Adipose tissue (tissue), 3 donors: Measurements from ENCODE around the gene STK38. TPM values are rescaled to one million over a fixed set of nuclear protein-coding genes. Genes with fewer than 3 reads are reported as not detected.
A peak's percentile ranks its signal among the peaks of the same experiment; 100 is the strongest.
"Not testable (repeated sequence)": the region's sequence is repeated elsewhere in the genome, so short reads cannot be mapped to it uniquely, and the experiment has no call there.

Experiments used
- H3K27ac ChIP-seq: one replicate; pipeline ENCODE4 v1.5.1; 2013; ENCODE audit warnings: low read depth, low read length
- whole genome bisulfite sequencing, 3 donors: extraction: QIAGEN DNeasy Blood & Tissue Kit; methylation state at CpG; one replicate each; pipeline ENCODE4 v1.1.7; 2013; 5-methylcytosine and 5-hydroxymethylcytosine counted together
- polyA plus RNA-seq, 3 donors: library from polyadenylated mRNA; stranded (reverse); fragments of 200-250 nt; gene quantifications; one replicate each; pipeline ENCODE4 v1.2.3, GENCODE V29; 2013
- donor health status: healthy with polysubstance abuse.
- donor health status: Bipolar disorder and iron deficiency.
- donor health status: healthy.

STK38 gene
- 10 to 100 TPM in 2 of 3 donors, 1 to 10 TPM in 1; 5.9 to 39.7 (median 13.5) TPM for polyA plus RNA-seq

DNA sequence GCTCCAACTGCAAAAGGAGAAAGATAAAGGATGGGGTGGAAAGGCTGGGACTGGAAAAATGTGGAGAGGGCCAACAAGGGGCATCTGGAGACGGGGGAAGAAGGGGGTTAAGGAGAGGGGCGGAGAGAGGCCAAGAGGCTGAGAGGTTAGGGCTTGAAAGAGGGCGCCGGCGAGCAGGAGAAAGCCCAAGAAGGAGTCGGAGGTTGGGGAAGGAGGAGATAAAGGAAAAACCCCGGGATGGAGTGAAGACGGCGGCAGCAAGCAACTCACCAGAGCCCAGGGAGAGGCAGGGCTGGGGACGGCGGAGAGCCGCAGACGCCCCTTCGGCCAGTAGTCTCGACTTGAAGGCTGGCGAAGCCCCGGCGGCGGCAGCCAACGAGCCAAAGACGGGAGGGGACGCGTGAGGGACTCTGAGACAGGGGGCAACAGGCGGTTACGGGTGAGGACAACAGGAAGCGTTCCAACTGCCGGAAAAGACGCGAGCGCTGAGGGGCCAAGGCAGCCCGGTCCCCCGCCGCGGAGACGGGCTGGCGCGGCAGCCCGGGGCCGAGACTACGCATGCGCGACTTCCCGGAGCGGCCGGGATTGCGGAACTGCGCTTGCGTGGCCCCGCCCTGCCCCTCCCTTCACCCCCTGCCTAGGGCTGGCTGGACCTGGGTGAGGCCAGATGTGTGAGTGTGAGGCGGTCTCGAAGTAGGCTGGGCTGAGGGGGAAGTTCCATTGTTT is at the start of gene STK38:
TSS of gene STK38 (minus strand) at position 560 of the 726 bp plus-strand sequence. CDS start 7,277 bp downstream, outside the sequence.
- 0 to 1% (median 0%) methylated on average over 28 to 51 of the region's 51 CpGs for WGBS, 3 donors

DNA sequence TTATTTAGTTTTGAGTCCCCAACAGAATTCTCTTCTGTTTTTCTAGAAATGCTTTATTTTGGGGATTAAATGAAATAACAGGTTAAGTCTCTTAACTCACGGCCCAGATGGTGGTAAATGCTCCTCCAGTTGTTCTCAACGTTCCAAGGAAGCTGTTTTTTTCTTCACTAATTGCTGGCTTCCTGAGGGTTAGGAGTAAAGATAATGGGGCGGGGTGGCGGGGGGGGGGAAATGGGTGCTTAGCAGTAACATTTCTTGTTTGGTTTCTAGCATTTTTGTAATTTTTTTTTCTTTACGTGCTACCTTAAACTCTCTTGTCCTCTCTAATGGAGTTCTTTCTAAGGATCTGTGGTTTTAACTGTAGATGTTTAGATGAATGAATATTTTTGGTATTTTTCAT is 49.1 kb upstream of the STK38 start:
- no peak overlapping the region for H3K27ac ChIP-seq

More for the DNA sequence above, at the start of gene STK38:
- H3K27ac ChIP-seq: peak within 1 kb of the TSS; percentile 56

DNA sequence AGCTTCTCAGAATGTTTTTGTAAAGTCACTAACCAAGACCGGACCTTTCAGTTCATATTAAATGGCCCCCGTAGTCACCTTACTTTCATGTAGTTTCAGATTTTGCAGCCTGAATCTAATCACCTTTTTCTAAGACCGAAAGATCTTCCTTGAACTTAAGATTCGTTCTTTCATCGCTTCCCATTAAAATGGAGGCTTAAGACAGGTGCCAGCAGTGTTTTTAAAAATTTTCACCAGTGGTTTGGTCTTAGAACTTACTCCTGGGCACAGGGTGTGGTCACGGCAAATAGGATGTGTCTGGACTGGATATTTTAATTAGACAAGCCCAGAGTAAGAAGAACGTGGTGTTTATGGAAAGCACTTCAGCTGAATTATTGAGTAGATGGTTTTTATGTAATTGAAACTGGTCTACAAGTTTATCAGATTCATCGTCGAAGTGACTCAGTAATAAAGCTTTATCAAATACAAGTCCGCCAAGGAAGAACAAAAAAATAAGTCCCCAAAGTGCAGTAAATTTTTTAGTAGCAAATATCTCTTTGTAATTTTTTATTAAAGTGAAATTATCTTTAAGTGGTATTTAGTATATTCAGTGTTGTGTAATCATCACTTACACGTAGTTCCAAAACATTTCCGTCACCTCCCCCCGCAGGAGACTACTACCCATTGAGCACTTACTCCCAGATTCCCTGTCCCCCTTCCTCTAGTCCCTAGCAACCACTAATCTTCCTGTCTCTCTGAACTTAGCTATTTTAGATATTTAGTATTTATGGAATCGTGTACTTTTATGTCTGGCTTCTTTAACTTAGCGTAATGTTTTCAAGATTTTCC is 47.8 kb upstream of the STK38 start:
- 1% methylated on average over 15 of the region's 15 CpGs for WGBS, 3 donors

More for the DNA sequence above, 49.1 kb upstream of the STK38 start:
- WGBS, 3 donors: 1 to 2% (median 1%) methylated on average over 5 of the region's 5 CpGs

DNA sequence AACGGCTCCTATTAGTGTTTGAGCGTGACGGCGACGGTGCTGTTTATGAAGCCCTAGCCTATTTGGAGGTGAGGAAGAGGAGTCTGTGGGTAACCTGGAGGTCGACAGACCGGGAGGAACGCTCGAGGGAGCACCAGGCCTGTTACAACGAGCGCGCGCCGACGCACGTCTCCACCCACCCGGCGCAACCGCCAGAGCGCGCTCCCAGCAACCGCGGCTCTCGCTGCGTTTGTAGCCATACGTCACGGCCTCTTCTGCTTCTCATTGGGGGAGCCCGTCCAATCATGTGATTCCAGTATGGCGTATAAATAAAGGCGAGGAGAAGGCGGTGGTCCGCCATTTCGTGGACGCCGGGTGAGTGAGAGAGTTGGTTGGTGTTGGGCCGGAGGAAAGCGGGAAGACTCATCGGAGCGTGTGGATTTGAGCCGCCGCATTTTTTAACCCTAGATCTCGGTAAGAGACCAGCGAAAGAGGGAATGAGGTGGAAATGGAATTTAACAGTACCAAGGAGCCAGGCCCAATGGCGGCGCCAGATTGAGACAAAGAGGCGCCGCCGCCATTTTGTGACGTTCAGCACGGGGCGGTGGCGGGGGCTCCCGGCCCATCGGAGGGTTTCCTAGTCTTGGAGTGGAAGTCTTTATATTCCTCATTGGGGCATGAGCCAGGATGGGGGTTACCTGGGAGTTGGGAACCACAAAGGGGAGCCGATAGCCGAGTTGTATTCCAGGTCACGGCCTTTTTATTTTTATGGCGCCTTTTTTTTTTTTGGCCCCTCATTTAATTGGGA is 46.9 kb upstream of the STK38 start, which contains the start of gene SRSF3:
TSS of gene SRSF3 (plus strand) at position 334 of the 787 bp plus-strand sequence. CDS start 2,401 bp downstream, outside the sequence.
- 0% methylated on average over 58 of the region's 58 CpGs for WGBS, 3 donors
- H3K27ac ChIP-seq: peak within 1 kb of the TSS; percentile 92

More for the DNA sequence above, 47.8 kb upstream of the STK38 start:
- peak overlapping the region; percentile 92 for H3K27ac ChIP-seq

DNA sequence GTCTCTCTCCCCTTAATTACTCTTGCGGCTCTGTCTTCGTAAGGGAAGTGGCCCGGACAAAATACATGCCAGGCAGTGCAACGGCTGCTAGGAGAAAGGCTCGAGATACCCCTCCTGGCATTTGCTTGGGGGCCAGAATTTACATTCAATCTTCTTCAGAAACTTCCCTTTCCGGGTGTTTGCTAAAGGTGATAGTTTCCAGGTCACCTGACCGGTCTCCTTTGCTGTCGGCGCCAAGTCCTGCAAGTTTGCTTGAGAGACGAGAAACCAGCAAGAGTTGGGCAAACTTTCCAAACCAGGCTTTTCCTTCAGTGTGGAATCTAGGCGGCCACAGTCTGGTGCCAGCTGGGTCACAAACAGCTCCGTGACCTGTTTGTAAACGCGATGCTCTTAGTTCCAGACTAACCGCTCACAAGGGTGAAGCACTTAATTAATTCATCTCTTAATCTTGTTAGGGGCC is 46.3 kb upstream of the STK38 start:
- peak overlapping the region; percentile 79 for H3K27ac ChIP-seq
- 1 to 3% (median 3%) methylated on average over 15 of the region's 15 CpGs for WGBS, 3 donors

DNA sequence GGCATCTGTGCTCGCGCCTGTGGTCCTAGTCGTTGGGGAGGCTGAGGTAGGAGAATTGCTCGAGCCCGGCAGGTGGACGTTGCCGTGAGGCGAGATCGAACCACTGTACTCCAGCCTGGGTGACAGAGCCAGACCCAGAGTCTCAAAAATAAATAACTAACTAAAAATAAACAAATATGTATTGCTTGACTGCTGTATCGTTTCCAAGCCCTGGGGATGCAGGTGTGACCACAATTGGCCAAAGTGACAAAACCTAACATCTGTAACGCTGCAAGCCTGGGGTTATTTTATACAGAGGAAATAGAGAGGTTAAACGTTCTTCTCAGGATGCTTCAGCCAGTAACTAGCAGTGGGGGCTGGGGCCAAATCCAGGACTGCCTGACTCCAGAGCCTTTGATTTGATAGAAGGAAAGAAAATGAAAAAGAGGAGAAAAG is 45.0 kb upstream of the STK38 start:
- 80 to 83% (median 82%) methylated on average over 12 of the region's 12 CpGs for WGBS, 3 donors
- no peak overlapping the region for H3K27ac ChIP-seq

DNA sequence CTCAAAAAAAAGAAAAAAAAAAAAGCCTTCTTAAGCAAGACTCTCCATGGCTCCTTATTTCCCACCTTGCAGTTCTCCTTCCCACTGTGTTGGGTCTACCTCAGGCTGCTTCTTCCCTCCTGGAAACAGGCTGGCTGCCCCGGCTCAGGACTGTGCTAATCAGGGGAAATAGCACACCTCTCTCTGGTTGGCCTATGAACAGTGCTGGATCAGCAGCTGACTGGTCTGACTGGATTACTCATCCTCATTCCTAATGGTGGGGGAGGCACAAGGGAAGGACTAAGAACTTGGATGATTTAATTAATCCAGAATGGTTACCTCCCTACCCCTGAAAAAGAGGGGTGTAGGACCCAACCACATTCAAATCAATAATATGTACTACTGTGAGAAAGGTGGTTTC is 43.0 kb upstream of the STK38 start:
- WGBS, 3 donors: 67 to 81% (median 79%) methylated on average over 1 of the region's 1 CpG

DNA sequence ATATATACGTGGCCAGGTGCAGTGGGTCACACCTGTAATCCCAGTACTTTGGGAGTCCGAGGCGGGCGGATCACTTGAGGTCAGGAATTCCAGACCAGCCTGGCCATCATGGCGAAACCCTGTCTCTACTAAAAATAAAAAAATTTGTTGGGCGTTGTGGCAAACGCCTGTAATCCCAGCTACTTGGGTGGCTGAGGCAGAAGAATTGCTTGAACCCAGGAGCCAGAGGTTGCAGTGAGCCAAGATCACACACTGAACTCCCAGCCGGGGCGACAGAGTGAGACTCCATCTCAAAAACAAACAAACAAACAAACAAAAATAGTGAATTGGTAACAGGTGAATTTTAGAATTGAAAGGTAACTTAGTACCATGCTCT is 41.7 kb upstream of the STK38 start:
- not testable (repeated sequence) for H3K27ac ChIP-seq
- WGBS, 3 donors: 94 to 98% (median 96%) methylated on average over 9 of the region's 9 CpGs

More for the DNA sequence above, 43.0 kb upstream of the STK38 start:
- H3K27ac ChIP-seq: no peak overlapping the region

DNA sequence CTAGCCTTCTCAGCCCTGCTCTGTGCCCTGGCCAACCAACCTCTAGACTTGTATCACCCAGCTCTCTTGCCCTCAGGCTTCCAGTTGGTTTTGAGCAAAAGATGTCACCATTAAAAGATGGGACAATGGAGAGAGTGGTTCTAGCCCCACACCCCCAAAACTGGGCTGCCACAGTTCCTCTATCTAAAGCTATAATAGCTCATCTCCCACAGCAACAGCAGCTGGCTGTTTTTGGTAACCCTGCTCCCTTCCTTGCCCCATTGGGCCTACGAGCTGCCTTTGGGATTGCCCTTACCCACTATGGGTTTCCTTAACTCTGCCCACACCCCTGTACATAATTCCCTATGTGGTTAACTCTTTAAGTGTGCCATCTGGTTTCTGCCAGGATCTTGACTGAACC is 39.3 kb upstream of the STK38 start:
- 76 to 83% (median 76%) methylated on average over 1 of the region's 1 CpG for WGBS, 3 donors

DNA sequence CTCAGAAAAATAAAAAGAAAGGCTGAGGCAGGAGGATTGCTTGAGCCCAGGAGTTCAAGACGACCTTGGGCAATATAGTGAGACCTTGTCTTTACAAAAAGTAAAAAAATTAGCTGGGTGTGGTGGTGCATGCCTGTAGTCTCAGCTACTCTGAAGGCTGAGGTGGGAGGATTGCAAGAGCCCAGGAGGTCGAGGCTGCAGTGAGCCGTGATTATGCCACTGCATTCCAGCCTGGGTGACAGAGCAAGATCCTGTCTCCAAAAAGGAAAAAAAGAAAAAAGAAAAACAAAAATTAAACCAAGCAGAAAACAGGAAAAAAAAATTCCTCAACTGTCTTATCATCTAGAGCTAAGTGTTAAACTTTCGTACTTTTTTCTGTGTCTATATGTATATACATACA is 34.4 kb upstream of the STK38 start:
- WGBS, 3 donors: 84 to 97% (median 86%) methylated on average over 4 of the region's 4 CpGs
- H3K27ac ChIP-seq: no peak overlapping the region

More for the DNA sequence above, 39.3 kb upstream of the STK38 start:
- no peak overlapping the region for H3K27ac ChIP-seq

DNA sequence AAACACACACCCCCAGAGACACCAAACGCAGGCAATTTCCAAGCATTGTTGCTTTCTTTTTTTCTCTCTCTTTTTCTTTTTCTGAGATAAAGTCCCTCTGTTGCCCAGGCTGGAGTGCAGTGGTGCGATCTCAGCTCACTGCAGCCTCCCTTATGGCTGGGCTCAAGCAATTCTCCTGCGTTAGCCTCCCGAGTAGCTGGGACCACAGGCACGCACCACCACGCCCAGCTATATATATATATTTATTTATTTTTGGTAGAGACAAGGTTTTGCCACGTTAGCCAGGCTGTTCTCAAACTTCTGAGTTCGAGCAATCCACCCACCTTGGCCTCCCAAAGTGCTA is 32.9 kb upstream of the STK38 start:
- no peak overlapping the region for H3K27ac ChIP-seq

DNA sequence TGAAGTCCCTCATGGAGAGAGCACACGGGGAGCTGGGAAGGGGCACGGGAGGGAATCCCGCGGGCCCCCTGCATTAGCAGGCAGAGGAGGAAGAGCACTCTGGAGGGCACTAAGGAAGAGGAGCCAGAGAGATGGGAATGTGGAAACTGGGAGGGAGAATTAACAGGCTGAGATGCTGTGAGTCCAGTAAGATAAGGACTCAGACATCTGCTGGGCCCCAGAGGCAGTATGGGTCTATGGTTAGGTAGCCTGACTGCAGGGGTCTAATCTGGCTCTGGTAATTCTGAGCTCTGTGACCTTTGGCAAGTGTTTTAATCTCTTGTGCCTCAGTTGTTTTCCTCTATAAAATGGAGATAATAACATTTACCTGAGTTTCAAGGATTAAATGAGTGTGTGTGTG is 31.2 kb upstream of the STK38 start:
- WGBS, 3 donors: 96 to 100% (median 98%) methylated on average over 4 of the region's 4 CpGs

More for the DNA sequence above, 32.9 kb upstream of the STK38 start:
- WGBS, 3 donors: 81 to 94% (median 82%) methylated on average over 8 of the region's 8 CpGs

DNA sequence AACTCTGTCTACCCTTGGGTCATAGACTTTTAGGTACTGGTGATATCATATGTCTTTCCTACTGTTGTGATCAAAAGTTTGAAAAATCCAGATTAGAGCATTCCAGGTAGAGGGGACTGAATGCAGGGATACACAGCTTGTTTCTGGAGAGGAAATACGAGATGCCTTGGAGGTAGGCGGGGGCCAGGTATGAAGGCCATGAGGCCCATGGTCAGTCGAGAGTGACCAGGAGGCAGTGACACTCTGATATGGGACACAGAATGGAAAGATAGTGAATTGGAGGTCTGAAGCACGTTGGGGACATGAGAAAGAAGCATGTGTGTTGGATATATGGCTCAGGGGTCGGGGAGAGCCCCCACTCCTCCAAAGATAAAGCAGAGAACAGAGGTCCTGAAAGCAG is 30.8 kb upstream of the STK38 start:
- 82 to 98% (median 90%) methylated on average over 5 of the region's 5 CpGs for WGBS, 3 donors
- no peak overlapping the region for H3K27ac ChIP-seq

More for the DNA sequence above, 31.2 kb upstream of the STK38 start:
- H3K27ac ChIP-seq: no peak overlapping the region

DNA sequence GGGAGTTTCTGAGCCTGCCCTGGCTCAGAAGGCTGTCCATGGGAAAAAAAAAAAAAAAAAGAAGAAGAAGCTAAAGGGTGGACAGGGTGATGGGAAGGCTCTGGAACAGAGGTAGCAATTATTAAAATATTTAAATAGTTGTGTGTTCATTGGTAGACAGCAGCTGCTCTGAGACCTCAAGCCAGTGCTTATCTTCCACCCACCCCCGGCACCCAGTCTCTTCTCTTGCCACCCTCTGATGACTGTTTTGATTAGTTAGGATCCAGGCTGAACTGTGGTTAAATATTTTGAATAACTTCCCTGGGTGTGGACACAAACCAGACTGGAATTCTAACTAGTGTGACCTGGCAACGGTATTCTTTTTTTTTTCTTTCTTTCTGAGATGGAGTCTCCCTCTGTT is 30.0 kb upstream of the STK38 start:
- no peak overlapping the region for H3K27ac ChIP-seq
- WGBS, 3 donors: 34 to 69% (median 60%) methylated on average over 2 of the region's 2 CpGs

DNA sequence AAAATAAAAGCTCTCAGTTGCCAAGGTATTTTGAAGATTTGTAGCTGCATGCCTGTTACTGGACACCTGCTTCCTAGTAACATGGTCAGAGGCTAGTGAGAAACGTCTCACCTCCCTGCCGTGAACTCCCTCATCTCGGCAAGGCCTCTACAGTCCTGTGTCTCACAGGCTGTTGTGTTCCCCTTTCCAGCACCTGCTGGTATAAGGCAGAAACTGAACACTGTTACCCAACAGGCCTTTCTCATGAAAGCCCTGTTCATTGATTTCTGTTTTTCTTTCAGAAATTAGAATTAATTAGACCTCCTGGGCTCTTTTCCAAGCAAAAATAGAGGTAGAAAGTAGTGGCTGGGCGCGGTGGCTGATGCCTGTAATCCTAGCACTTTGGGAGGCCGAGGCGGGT is 29.3 kb upstream of the STK38 start:
- H3K27ac ChIP-seq: no peak overlapping the region
- 75 to 88% (median 82%) methylated on average over 7 of the region's 7 CpGs for WGBS, 3 donors

DNA sequence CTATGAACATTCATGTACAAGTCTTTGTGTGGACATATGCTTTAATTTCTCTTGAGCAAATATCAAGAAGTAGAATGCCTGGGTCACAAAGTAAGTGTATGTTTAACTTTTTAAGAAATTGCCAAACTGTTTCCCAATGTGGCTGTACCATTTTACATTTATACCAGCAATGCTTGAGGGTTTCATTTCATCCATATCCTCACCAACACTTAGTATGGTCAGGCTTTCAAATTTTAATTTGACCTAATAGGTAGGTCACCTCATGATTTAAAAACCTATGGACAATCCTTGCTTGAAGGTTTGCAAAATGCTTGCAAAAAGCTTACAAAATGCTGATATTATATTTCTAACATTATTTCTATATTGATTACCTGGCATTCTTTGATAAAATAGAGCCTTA is 27.4 kb upstream of the STK38 start:
- no peak overlapping the region for H3K27ac ChIP-seq

DNA sequence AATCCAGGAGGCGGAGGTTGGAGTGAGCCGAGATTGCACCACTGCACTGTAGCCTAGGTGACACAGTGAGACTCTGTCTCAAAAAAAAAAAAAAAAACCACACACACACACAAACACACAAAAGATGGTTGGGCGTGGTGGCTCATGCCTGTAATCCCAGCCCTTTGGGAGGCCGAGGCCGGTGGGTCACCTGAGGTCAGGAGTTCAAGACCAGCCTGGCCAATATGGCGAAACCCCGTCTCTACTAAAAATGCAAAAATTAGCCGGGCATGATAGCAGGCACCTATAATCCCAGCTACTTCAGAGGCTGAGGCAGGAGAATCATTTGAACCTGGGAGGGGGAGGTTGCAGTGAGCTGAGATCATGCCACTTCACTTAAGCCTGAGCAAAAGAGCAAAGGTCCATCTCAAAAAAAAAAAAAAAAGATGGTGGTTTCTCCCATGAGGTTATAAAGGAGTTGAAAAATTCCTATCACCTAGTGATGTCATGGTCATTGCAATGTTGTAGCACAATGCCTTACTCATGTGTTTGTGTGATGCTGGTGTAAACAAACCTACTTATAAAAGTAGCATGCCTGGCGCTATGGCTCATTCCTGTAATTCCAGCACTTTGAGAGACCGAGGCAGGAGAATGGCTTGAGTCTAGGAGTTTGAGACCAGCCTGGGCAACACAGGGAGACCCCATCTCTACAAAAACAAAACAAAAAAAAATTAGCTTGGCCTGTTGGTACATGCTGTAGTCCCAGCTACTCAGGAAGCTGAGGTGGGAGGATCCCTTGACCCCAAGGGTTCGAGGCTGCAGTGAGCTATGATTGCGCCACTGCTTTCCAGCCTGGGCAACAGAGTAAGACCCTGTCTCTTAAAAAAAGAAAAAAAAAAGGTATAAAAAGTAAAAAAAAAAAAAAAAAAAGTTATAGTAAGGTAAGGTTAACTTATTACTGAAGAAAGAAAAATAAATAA is 25.4 kb upstream of the STK38 start:
- 93 to 97% (median 96%) methylated on average over 12 of the region's 12 CpGs for WGBS, 3 donors
- H3K27ac ChIP-seq: not testable (repeated sequence)
